HepG2 (cell line): ENCODE results near the gene NRBP1. TPM values are rescaled to one million over a fixed set of nuclear protein-coding genes. Genes with fewer than 3 reads are reported as not detected.

Experiments used
- ETS1 ChIP-seq: sonication (generic); formaldehyde crosslinking; IDR thresholded peaks from 2 replicates; pipeline ENCODE4 v1.4.0; 2020; ENCODE audit warnings: missing genetic modification reagents
- GFI1 ChIP-seq: sonication (generic); formaldehyde crosslinking; IDR thresholded peaks from 2 replicates; pipeline ENCODE4 v1.5.0; 2020; ENCODE audit warnings: missing genetic modification reagents, mild to moderate bottlenecking, borderline replicate concordance
- ISL2 ChIP-seq: sonication (generic); formaldehyde crosslinking; IDR thresholded peaks from 2 replicates; pipeline ENCODE4 v1.5.0; 2020; ENCODE audit warnings: missing genetic modification reagents
- MNT ChIP-seq: fragments of 450-650 bp; IDR thresholded peaks from 2 replicates; pipeline ENCODE4 v1.6.1; 2016
- PHF8 ChIP-seq: sonication (generic); formaldehyde crosslinking; IDR thresholded peaks from 2 replicates; pipeline ENCODE4 v1.5.0; 2020; ENCODE audit warnings: missing genetic modification reagents
- TAF1 ChIP-seq: sonication (generic); formaldehyde crosslinking; IDR thresholded peaks from 2 replicates; pipeline ENCODE4 v1.4.0; 2020; ENCODE audit warnings: missing genetic modification reagents
- TSC22D2 ChIP-seq: sonication (generic); formaldehyde crosslinking; IDR thresholded peaks from 2 replicates; pipeline ENCODE4 v1.5.1; 2020; ENCODE audit warnings: missing genetic modification reagents, mild to moderate bottlenecking, borderline replicate concordance
- ZFYVE20 ChIP-seq: sonication (generic); formaldehyde crosslinking; IDR thresholded peaks from 2 replicates; pipeline ENCODE4 v1.8.0; 2023; ENCODE audit warnings: low read depth, mild to moderate bottlenecking, moderate library complexity, missing genetic modification reagents, borderline replicate concordance
- ZNF264 ChIP-seq: sonication (generic); formaldehyde crosslinking; IDR thresholded peaks from 2 replicates; pipeline ENCODE4 v1.4.0; 2020; ENCODE audit warnings: missing genetic modification reagents
- ZNF564 ChIP-seq: sonication (generic); formaldehyde crosslinking; IDR thresholded peaks from 2 replicates; pipeline ENCODE4 v1.8.1; 2023; ENCODE audit warnings: mild to moderate bottlenecking, missing genetic modification reagents
- ZNF670 ChIP-seq: sonication (generic); formaldehyde crosslinking; IDR thresholded peaks from 2 replicates; pipeline ENCODE4 v1.8.0; 2022; ENCODE audit warnings: mild to moderate bottlenecking, missing genetic modification reagents, borderline replicate concordance
- polyA plus RNA-seq, 8 experiments: library from polyadenylated mRNA; depleted of rRNA in 3 of 8; stranded (reverse) in 7 of 8; unstranded in 1 of 8; fragments of >200 nt; fragmentation: Illumina TruSeq in 4 of 8; extraction: Trizol in 4 of 8; gene quantifications; 2 replicates each; pipeline versions ENCODE4 v1.2.1 to v1.2.3, GENCODE V29; 2011 to 2016; ENCODE audit warnings: low read depth in 4 of 8, missing spikeins in 1 of 8, mixed read lengths in 1 of 8; ENCODE audit not compliant: insufficient read depth in 1 of 8
- total RNA-seq, 5 experiments: library from RNA; depleted of rRNA; stranded (reverse); fragments of >200 nt; fragmentation: Illumina TruSeq; extraction: Trizol; gene quantifications; 2 replicates each; pipeline ENCODE4 v1.2.3, GENCODE V29; 2016; ENCODE audit warnings: low read depth in 1 of 5
- TF ChIP-seq, protein P1 (sequence below): sonication (generic); formaldehyde crosslinking; IDR thresholded peaks from 2 replicates; pipeline ENCODE4 v1.4.0; 2020; ENCODE audit warnings: missing genetic modification reagents, borderline replicate concordance
- TF ChIP-seq, protein P2 (sequence below): sonication (generic); formaldehyde crosslinking; IDR thresholded peaks from 2 replicates; pipeline ENCODE4 v1.8.1; 2022; ENCODE audit warnings: low read depth, mild to moderate bottlenecking, missing genetic modification reagents

The NRBP1 gene
- total and polyA plus RNA-seq, 2 of the 13 experiments (the other 11 are each of a cell fraction or from before 2014, with no cell fraction given), result 165 to 240 TPM

DNA sequence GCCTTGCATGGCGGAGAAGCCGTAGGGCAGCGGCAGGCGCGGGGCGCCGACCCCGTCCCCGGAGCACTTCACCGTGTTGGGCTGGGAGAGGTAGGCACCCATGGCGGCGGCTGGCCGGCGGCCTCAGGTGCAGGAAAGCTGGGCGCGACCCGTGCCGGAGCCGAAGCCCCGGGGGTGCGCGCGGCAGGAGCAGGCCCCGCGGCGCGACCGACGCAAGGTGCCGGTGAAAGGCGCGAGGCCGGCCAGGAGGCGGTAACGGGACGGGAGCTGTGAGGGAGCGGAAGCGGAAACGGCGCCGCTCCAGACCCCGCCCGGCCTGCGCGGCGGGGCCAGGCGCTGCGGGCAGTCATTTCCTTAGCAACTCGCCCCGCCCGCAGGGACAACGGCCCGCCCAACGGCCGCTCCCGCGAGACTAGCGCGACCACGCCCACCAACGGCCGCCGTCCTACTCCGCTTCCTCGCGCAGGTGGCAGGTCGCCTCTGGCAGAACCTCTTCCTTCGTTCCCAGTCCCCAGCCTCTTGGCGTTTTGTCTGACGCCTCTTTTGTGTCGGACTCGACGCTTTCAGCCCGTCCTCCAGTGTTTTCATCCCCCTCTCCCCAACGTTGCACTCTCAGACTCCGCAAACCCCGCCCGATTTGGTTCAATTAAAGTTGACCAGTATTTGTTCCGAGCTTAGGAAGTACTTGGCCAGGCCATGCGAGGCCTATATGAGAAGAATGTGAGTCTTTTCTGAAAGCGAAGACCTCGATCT lies 18.9 kb upstream of the NRBP1 start, which contains the start of gene PPM1G (continued):
- peak; percentile 10; the same call in 1 of the 2 replicates for TF ChIP-seq ZNF564 (CRISPR knock-in tag)
- peak; percentile 54 for TF ChIP-seq MNT
- peak; percentile 99 for TF ChIP-seq TAF1
- TF ChIP-seq ZFYVE20 (CRISPR knock-in tag), result peak; percentile 92
- TF ChIP-seq, protein P1, sequence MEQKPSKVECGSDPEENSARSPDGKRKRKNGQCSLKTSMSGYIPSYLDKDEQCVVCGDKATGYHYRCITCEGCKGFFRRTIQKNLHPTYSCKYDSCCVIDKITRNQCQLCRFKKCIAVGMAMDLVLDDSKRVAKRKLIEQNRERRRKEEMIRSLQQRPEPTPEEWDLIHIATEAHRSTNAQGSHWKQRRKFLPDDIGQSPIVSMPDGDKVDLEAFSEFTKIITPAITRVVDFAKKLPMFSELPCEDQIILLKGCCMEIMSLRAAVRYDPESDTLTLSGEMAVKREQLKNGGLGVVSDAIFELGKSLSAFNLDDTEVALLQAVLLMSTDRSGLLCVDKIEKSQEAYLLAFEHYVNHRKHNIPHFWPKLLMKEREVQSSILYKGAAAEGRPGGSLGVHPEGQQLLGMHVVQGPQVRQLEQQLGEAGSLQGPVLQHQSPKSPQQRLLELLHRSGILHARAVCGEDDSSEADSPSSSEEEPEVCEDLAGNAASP, result 0 out of 2 replicates have a peak, but pooled peaks have one; percentile 9
- TF ChIP-seq GFI1 (CRISPR knock-in tag), result peak; percentile 74; the same call in 1 of the 2 replicates
- TF ChIP-seq PHF8 (CRISPR knock-in tag), result peak; percentile 95
- TF ChIP-seq ISL2 (CRISPR knock-in tag), result peak; percentile 73; the same call in 1 of the 2 replicates
- peak; percentile 81; the same call in 1 of the 2 replicates for TF ChIP-seq TSC22D2
- TF ChIP-seq ZNF264, result no peak
- TF ChIP-seq, protein P2, sequence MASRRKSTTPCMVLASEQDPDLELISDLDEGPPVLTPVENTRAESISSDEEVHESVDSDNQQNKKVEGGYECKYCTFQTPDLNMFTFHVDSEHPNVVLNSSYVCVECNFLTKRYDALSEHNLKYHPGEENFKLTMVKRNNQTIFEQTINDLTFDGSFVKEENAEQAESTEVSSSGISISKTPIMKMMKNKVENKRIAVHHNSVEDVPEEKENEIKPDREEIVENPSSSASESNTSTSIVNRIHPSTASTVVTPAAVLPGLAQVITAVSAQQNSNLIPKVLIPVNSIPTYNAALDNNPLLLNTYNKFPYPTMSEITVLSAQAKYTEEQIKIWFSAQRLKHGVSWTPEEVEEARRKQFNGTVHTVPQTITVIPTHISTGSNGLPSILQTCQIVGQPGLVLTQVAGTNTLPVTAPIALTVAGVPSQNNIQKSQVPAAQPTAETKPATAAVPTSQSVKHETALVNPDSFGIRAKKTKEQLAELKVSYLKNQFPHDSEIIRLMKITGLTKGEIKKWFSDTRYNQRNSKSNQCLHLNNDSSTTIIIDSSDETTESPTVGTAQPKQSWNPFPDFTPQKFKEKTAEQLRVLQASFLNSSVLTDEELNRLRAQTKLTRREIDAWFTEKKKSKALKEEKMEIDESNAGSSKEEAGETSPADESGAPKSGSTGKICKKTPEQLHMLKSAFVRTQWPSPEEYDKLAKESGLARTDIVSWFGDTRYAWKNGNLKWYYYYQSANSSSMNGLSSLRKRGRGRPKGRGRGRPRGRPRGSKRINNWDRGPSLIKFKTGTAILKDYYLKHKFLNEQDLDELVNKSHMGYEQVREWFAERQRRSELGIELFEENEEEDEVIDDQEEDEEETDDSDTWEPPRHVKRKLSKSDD, result peak; percentile 56; the same call in 1 of the 2 replicates
- peak; percentile 74; the same call in 1 of the 2 replicates for TF ChIP-seq ZNF670 (CRISPR knock-in tag)
- peak; percentile 92 for TF ChIP-seq ETS1 (CRISPR knock-in tag)
